Upper lobe of left lung (tissue), 6 donors: Measurements from ENCODE around the gene ACSM4. TPM values are rescaled to one million over a fixed set of nuclear protein-coding genes. Genes with fewer than 3 reads are reported as not detected.

Experiments used
- ATAC-seq, 2 donors: fragments of 200-7000 bp; cut with Tn5 transposase; one replicate each; pipeline ENCODE4 v1.9.1; 2022; ENCODE audit warnings: mild to moderate bottlenecking in 2 of 2, moderate library complexity in 2 of 2; ENCODE audit not compliant: low FRiP score in 2 of 2
- DNase-seq, 2 donors: peaks; one replicate each; pipeline ENCODE4 v3.0.0-alpha.2; 2019 to 2020
- H3K27ac ChIP-seq, 4 donors: fragments of 200-600 bp; sonication (generic); one replicate each; pipeline ENCODE4 v1.5.1; 2016 to 2019
- H3K27me3 ChIP-seq, 4 donors: fragments of 200-600 bp; sonication (generic); one replicate each; pipeline ENCODE4 v1.5.1; 2017 to 2019
- H3K36me3 ChIP-seq, 4 donors: fragments of 200-600 bp; sonication (generic); one replicate each; pipeline ENCODE4 v1.5.1; 2016 to 2019
- H3K4me1 ChIP-seq, 4 donors: fragments of 200-600 bp; sonication (generic); one replicate each; pipeline ENCODE4 v1.5.1; 2018 to 2019
- H3K4me3 ChIP-seq, 4 donors: fragments of 200-600 bp; sonication (generic); one replicate each; pipeline ENCODE4 v1.5.1; 2017 to 2019; ENCODE audit warnings: mild to moderate bottlenecking in 2 of 4, moderate library complexity in 1 of 4
- H3K9me3 ChIP-seq, 4 donors: fragments of 200-600 bp; sonication (generic); one replicate each; pipeline ENCODE4 v1.5.1; 2018 to 2019
- EP300 ChIP-seq, 4 donors: sonication (generic); formaldehyde crosslinking; IDR thresholded peaks; one replicate each; pipeline ENCODE4 v1.5.1; 2017; ENCODE audit warnings: antibody characterized with exemption in 4 of 4, control low read depth in 2 of 4
- POLR2A ChIP-seq, 4 donors: fragments of 450-650 bp; IDR thresholded peaks; one replicate each; pipeline ENCODE4 v1.5.1; 2016 to 2017; ENCODE audit warnings: antibody characterized with exemption in 4 of 4, mild to moderate bottlenecking in 2 of 4
- POLR2AphosphoS5 ChIP-seq, 2 donors: sonication (generic); formaldehyde crosslinking; IDR thresholded peaks; one replicate each; pipeline ENCODE4 v1.5.1; 2017; ENCODE audit warnings: antibody characterized with exemption in 2 of 2
- WGBS, 2 donors: methylation state at CpG; one replicate each; pipeline ENCODE4 v1.1.5; 2017 to 2018; 5-methylcytosine and 5-hydroxymethylcytosine counted together
- total RNA-seq, 6 donors: library from RNA; depleted of rRNA in 4 of 6; stranded (reverse); fragments of >200 nt in 4 of 6; gene quantifications; one replicate each; pipeline versions ENCODE4 v1.1.0 to v1.2.1, GENCODE V29; 2016 to 2021
- TF ChIP-seq, protein P1 (sequence below), 6 experiments: fragments of 450-650 bp in 4 of 6; fragments of 200-600 bp in 2 of 6; sonication (generic) in 2 of 6; IDR thresholded peaks; one replicate each; pipeline ENCODE4 v1.5.1; 2016 to 2019; ENCODE audit warnings: antibody characterized with exemption in 6 of 6
- donor health status: DM: no; HTN: no; CAD: no; lungs with moderate emphysema.
- donor health status: DM: no; HTN: yes; CAD: no; lungs with severe emphysema.

Gene ACSM4
- total RNA-seq, 6 donors from 2014 or later, result not detected

DNA sequence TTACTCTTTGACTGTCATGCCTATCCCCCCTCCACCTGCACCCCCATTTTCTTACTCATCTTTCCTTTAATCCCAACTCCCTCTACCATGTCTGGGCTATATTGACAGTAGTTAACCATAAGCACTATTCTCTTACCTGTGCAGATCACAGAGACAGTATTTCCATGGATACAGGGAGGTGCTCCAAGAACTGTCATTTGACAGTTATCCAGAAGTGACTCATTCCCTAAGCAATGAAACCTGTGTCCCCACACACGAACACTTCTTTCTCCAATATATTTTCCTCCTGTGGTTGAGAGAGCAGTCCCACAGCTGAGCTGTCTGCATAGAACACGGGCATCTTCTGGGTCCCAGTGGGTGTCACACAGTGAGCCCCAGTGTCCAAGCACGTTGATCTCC is 71.3 kb downstream of the ACSM4 start:
- H3K36me3 ChIP-seq, result no peaks in the 10 kb centered on the region
- DNase-seq (no peak), ATAC-seq (no peak)
- H3K4me1 ChIP-seq, result no peaks in the 10 kb centered on the region
- H3K9me3 ChIP-seq, result no peaks in the 10 kb centered on the region
- TF ChIP-seq POLR2A (IDR thresholded peaks at IDR 0.05), result no peak
- no peak for TF ChIP-seq EP300 (IDR thresholded peaks at IDR 0.05)
- TF ChIP-seq, protein P1, sequence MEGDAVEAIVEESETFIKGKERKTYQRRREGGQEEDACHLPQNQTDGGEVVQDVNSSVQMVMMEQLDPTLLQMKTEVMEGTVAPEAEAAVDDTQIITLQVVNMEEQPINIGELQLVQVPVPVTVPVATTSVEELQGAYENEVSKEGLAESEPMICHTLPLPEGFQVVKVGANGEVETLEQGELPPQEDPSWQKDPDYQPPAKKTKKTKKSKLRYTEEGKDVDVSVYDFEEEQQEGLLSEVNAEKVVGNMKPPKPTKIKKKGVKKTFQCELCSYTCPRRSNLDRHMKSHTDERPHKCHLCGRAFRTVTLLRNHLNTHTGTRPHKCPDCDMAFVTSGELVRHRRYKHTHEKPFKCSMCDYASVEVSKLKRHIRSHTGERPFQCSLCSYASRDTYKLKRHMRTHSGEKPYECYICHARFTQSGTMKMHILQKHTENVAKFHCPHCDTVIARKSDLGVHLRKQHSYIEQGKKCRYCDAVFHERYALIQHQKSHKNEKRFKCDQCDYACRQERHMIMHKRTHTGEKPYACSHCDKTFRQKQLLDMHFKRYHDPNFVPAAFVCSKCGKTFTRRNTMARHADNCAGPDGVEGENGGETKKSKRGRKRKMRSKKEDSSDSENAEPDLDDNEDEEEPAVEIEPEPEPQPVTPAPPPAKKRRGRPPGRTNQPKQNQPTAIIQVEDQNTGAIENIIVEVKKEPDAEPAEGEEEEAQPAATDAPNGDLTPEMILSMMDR (IDR thresholded peaks at IDR 0.05), result no peak
- no peak for TF ChIP-seq POLR2AphosphoS5 (IDR thresholded peaks at IDR 0.05)
- no peaks in the 10 kb centered on the region for H3K27me3 ChIP-seq
- no peak overlapping the region for H3K4me3 ChIP-seq
- WGBS, 2 donors, result 75 to 82% methylated on average over 3 of the region's 3 CpGs
- no peak overlapping the region for H3K27ac ChIP-seq

DNA sequence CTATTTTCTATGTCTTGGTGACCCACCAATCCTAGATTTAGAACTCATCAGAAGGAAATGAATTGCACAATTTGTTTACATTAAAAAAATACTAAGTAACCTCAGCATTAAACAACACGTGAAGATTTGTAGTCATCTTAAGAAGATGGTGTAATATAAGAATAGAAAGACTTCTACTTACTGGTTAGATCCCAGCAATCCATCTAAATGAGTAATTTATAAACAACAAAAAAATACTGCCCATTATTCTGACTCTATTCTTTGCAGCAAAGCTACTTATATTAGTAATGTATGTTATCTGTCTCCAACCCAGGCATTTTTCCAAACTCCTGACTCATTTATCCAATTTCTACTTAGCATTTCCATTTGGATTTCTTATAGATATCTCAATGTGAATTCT is 72.3 kb downstream of the ACSM4 start:
- Histone ChIP-seq H3K27ac (no peak overlapping the region), H3K27me3 (no peaks in the 10 kb centered on the region), H3K4me3 (no peak overlapping the region), H3K36me3 (no peaks in the 10 kb centered on the region), H3K9me3 (no peaks in the 10 kb centered on the region), H3K4me1 (no peaks in the 10 kb centered on the region)
- 22 to 44% methylated on average over 1 of the region's 1 CpG for WGBS, 2 donors
- ATAC-seq (no peak), DNase-seq (no peak)
- TF ChIP-seq, protein P1 (IDR thresholded peaks at IDR 0.05), result no peak
- TF ChIP-seq POLR2AphosphoS5 (IDR thresholded peaks at IDR 0.05), result no peak
- no peak for TF ChIP-seq POLR2A (IDR thresholded peaks at IDR 0.05)
- TF ChIP-seq EP300 (IDR thresholded peaks at IDR 0.05), result no peak

Other genes starting within 250 kb of the ACSM4 start
- 100 to 1,000 TPM; 146 to 338 (median 208) TPM for gene C1S, start 243.4 kb upstream of the ACSM4 start, total RNA-seq
- gene C1R, start 211.6 kb upstream of the ACSM4 start, total RNA-seq, result 100 to 1,000 TPM; 116 to 410 (median 210) TPM
- 100 to 1,000 TPM in 1 of 6 donors, 10 to 100 TPM in 5; 55.9 to 224 (median 82.7) TPM for gene C1RL, start 194.9 kb upstream of the ACSM4 start, total RNA-seq
- gene RBP5, start 175.2 kb upstream of the ACSM4 start, total RNA-seq, result 1 to 10 TPM in 2 of 6 donors, not detected in 4; 1.8 to 6.9 TPM
- 100 to 1,000 TPM in 1 of 6 donors, 10 to 100 TPM in 5; 14.4 to 111 (median 39.0) TPM for gene CLSTN3, start 173.7 kb upstream of the ACSM4 start, total RNA-seq
- gene PEX5, start 114.4 kb upstream of the ACSM4 start, total RNA-seq, result 10 to 100 TPM; 40.4 to 69.1 (median 49.2) TPM
- 10 to 100 TPM in 1 of 6 donors, 1 to 10 TPM in 4, under 1 TPM in 1; 0.59 to 21.0 (median 4.2) TPM for gene CD163L1, start 140.1 kb downstream of the ACSM4 start, total RNA-seq
- 100 to 1,000 TPM; 267 to 721 (median 394) TPM for gene CD163, start 199.7 kb downstream of the ACSM4 start, total RNA-seq